GM21825 (cell line): ENCODE measurements around the gene DYNC1LI1.

Source experiments
- ATAC-seq: cut with Tn5 transposase; IDR thresholded peaks from one replicate; pipeline ENCODE4 v1.9.1; 2021; ENCODE audit warnings: mild to moderate bottlenecking, moderate library complexity; ENCODE audit not compliant: unreplicated experiment

DYNC1LI1 gene

DNA sequence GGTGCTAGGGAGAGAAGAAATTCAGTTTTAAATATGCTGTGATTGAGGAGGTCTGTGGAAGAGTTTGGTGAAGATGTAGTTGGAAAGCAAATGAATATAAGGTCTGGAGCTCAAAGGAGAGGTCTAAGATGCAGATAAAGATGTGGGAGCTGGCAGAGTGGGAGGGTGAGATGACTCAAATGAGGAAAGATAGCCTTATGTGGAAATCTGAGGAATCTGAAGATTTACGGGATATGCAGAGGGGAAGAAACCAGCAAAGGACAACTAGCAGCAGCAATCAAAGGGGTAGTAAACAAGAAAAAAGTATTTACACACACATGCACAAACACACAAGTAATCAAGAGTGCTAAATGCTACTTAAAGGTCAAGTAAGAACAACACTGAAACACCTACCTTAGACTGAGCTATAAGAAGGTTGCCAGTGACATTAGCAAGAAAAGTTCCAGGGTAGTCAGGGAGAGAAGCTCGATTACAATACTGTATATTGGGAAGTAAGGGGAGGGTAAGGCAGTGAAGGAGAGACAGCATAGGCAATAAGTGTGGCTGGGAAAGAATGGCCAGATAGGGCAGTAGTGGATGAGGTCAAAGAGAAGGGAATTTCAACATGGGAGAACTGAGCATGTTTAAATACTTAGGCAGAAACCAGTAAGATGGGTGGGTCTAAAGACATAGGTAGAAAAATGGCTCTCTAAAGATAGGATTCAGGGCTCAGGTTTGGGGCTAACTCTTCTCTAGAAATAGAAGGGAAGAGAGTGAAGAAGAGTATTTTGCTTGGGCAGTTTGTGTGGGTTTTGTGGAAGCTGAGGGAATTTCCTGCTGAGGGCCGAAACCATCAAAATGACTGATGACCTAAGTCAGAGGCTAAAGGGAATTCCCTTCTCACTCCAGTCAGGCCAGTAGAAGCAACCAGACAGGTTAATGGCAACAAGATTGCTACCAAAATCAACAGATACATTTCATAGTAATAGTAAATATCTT, 76.9 kb downstream of the DYNC1LI1 start:
- ATAC-seq: peak; percentile 73

GRCh38 chr3:32492684-32493436, 77.8 kb downstream of the DYNC1LI1 start:
- no peak for ATAC-seq

DNA sequence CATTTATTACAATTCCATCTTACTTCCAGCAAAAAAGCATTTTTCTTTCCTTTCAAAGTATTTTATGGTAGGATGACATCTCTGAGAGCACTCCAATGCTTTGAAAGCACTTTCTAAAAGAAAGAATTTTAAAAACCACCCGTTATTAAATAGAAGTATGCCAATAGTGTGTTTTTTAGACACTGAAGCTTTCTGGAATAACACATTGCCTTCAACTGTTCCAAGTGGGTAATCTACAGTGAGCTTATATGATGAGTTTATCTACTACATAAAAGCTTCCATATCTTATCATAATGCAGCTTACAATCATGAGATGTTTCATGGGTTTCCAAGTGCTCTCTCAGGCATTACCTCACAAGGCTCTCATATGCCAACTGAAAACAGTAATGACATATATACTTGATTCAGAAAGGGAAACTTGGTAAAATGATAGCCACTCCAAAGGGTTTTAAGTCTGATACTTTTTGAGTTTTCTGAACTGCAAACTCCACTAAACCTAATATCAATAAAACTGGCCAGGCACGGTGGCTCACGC, 82.1 kb downstream of the DYNC1LI1 start:
- ATAC-seq: no peak

- ATAC-seq: no peak
Measured at GRCh38 chr3:32487781-32488473, 82.7 kb downstream of the DYNC1LI1 start.

- no peak for ATAC-seq
Measured at GRCh38 chr3:32484436-32484835, 86.2 kb downstream of the DYNC1LI1 start.

- ATAC-seq: no peak
Measured at GRCh38 chr3:32483772-32484171, 86.9 kb downstream of the DYNC1LI1 start.

DNA sequence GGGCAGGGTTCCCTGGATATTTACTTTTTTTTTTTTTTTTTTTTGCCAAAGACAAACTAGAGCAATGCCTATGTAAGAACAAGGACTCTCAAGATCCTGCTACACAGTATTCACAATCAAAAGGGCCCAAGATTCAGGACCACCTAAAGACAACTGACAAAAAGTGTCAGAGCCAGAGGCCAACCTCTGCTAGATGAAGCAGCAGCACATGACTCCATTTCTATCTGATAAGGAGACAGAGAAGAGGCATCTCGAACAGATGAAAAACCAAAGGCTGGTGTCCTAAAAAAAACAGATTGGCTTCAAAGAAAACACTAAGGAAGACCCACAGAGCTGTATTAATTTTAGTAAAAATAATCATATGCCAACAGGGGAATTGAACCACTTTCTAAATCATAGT, 88.0 kb downstream of the DYNC1LI1 start:
- no peak for ATAC-seq

DNA sequence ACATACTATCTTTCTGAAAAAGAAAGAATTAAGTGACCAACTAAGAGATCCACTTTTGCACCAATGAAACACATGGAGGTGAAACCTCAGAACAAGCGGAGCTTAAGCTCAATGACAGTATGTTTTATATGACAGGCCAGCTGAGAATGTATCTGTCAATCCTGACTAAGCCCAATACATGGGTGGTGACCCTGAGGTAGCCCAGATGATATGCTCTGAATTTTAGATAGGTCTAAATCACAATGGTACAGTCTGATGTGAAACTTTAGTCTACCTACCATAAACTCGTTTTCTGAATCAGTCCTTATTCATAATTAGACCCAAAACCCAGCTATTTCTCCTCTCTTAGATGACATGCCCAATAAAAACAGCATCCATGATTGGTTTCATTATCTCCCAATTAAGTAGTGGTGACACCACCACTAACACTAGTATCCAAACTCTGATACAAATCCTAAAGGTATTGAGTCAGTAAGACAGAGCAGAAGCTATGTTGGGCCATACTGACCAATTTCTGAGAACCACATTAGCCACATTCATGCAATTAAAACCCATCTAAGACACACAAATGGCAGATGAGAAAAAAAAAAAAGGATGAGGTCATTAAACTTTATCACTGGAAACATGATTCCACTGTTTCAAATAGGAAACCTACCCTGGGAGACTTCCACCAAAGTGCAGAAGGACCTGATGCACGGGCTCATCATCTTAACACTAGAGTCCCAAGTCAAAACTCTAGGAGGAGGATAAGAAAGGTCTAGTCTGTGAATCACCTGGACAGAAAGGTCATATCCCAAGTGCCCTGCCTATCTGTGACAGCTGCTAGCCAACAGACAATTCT, 88.6 kb downstream of the DYNC1LI1 start:
- ATAC-seq: no peak

- no peak for ATAC-seq
Measured at GRCh38 chr3:32480604-32481003, 90.1 kb downstream of the DYNC1LI1 start.
